Glutamatergic neuron (in vitro differentiated cells): Measurements from ENCODE around the gene RAI1. TPM values are rescaled to one million over a fixed set of nuclear protein-coding genes. Genes with fewer than 3 reads are reported as not detected.

Experiments
- DNase-seq: peaks from one replicate; pipeline ENCODE4 v3.0.0; 2022
- H3K27ac Mint-ChIP-seq: one replicate; pipeline ENCODE4 v1.8.0; 2020; ENCODE audit warnings: mild to moderate bottlenecking, mixed read lengths, inconsistent platforms; ENCODE audit not compliant: unreplicated experiment
- H3K27me3 Mint-ChIP-seq: one replicate; pipeline ENCODE4 v1.8.0; 2020; ENCODE audit warnings: mild to moderate bottlenecking, moderate library complexity, mixed read lengths, inconsistent platforms; ENCODE audit not compliant: unreplicated experiment
- H3K36me3 Mint-ChIP-seq: one replicate; pipeline ENCODE4 v1.8.0; 2020; ENCODE audit warnings: mild to moderate bottlenecking, mixed read lengths, inconsistent platforms; ENCODE audit not compliant: unreplicated experiment
- H3K4me1 Mint-ChIP-seq: one replicate; pipeline ENCODE4 v1.8.0; 2020; ENCODE audit warnings: mild to moderate bottlenecking, low read depth, mixed read lengths, inconsistent platforms; ENCODE audit not compliant: unreplicated experiment
- H3K4me3 Mint-ChIP-seq: one replicate; pipeline ENCODE4 v1.8.0; 2020; ENCODE audit warnings: mild to moderate bottlenecking, mixed read lengths, inconsistent platforms; ENCODE audit not compliant: unreplicated experiment
- H3K9me3 Mint-ChIP-seq: one replicate; pipeline ENCODE4 v1.8.0; 2020; ENCODE audit warnings: mild to moderate bottlenecking, moderate library complexity, mixed read lengths, inconsistent platforms; ENCODE audit not compliant: unreplicated experiment
- CTCF ChIP-seq: fragments of 200-600 bp; sonication (generic); IDR thresholded peaks from one replicate; pipeline ENCODE4 v1.5.0; 2021; ENCODE audit not compliant: partially characterized antibody, unreplicated experiment
- total RNA-seq: library from RNA; stranded (reverse); fragmentation: NEBNext Ultra II Directional; extraction: Animal tissue kit (Norgen Biotek cat#: 25700); gene quantifications from one replicate; pipeline ENCODE4 v1.2.1, GENCODE V29; 2021; ENCODE audit not compliant: unreplicated experiment

The RAI1 gene
- total RNA-seq, 1 donor from 2014 or later = 70.2 TPM

- Mint-ChIP-seq H3K4me1 (peaks cover 55% of the 10 kb centered on the region), H3K27me3 (peaks cover 22% of the 10 kb centered on the region), H3K9me3 (peaks cover 20% of the 10 kb centered on the region), H3K4me3 (peak overlapping the region; percentile 81), H3K36me3 (no peaks in the 10 kb centered on the region), H3K27ac (peak overlapping the region; percentile 96)
- peak; percentile 40 for TF ChIP-seq CTCF
- DNase-seq = no peak
Measured at GRCh38 chr17:17748179-17748578, 66.9 kb downstream of the RAI1 start.

- peak overlapping the region; percentile 96 for H3K27ac Mint-ChIP-seq
- H3K4me1 Mint-ChIP-seq = peaks cover 58% of the 10 kb centered on the region
- peak overlapping the region; percentile 81 for H3K4me3 Mint-ChIP-seq
- H3K27me3 Mint-ChIP-seq = peaks cover 22% of the 10 kb centered on the region
- TF ChIP-seq CTCF = no peak
- H3K9me3 Mint-ChIP-seq = peaks cover 20% of the 10 kb centered on the region
- H3K36me3 Mint-ChIP-seq = no peaks in the 10 kb centered on the region
- no peak for DNase-seq
Measured at GRCh38 chr17:17748604-17749003, 67.3 kb downstream of the RAI1 start.

GRCh38 chr17:17749025-17749772 is 67.9 kb downstream of the RAI1 start:
- Mint-ChIP-seq H3K36me3 (no peaks in the 10 kb centered on the region), H3K27me3 (peaks cover 20% of the 10 kb centered on the region), H3K9me3 (peaks cover 20% of the 10 kb centered on the region), H3K27ac (peak overlapping the region; percentile 96), H3K4me3 (peak overlapping the region; percentile 81), H3K4me1 (peaks cover 59% of the 10 kb centered on the region)
- no peak for TF ChIP-seq CTCF
- DNase-seq = peak; percentile 83

- peak; percentile 79 for DNase-seq
- TF ChIP-seq CTCF = no peak
- no peaks in the 10 kb centered on the region for H3K36me3 Mint-ChIP-seq
- peak overlapping the region; percentile 96 for H3K27ac Mint-ChIP-seq
- H3K4me1 Mint-ChIP-seq = peaks cover 57% of the 10 kb centered on the region
- H3K27me3 Mint-ChIP-seq = peaks cover 17% of the 10 kb centered on the region
- peaks cover 21% of the 10 kb centered on the region for H3K9me3 Mint-ChIP-seq
- H3K4me3 Mint-ChIP-seq = peak overlapping the region; percentile 81
Measured at GRCh38 chr17:17749921-17750320, 68.7 kb downstream of the RAI1 start.

GRCh38 chr17:17750881-17751280 is 69.6 kb downstream of the RAI1 start:
- no peak for DNase-seq
- H3K36me3 Mint-ChIP-seq = no peaks in the 10 kb centered on the region
- peak overlapping the region; percentile 62 for H3K4me3 Mint-ChIP-seq
- H3K27me3 Mint-ChIP-seq = peaks cover 17% of the 10 kb centered on the region
- H3K9me3 Mint-ChIP-seq = peaks cover 18% of the 10 kb centered on the region
- no peak for TF ChIP-seq CTCF
- peaks cover 53% of the 10 kb centered on the region for H3K4me1 Mint-ChIP-seq
- H3K27ac Mint-ChIP-seq = peak overlapping the region; percentile 89
